GM19035 (cell line): ENCODE measurements around the gene TCEA3.

Source experiments
- ATAC-seq: cut with Tn5 transposase; IDR thresholded peaks from one replicate; pipeline ENCODE4 v1.9.1; 2021; ENCODE audit not compliant: unreplicated experiment

TCEA3 gene

GRCh38 chr1:23448846-23449245 is 24.3 kb upstream of the TCEA3 start:
- no peak for ATAC-seq

GRCh38 chr1:23446661-23447310 is 22.2 kb upstream of the TCEA3 start:
- no peak for ATAC-seq

- ATAC-seq, result no peak
These were observed 20.2 kb upstream of the TCEA3 start for GRCh38 chr1:23444596-23445390.

GRCh38 chr1:23444104-23444533 is 19.6 kb upstream of the TCEA3 start:
- no peak for ATAC-seq

GRCh38 chr1:23442751-23443150 is 18.2 kb upstream of the TCEA3 start:
- no peak for ATAC-seq

- ATAC-seq, result no peak
These were observed 17.0 kb upstream of the TCEA3 start for GRCh38 chr1:23441446-23442148.

- no peak for ATAC-seq
These were observed 14.0 kb upstream of the TCEA3 start for GRCh38 chr1:23438545-23438944.

- ATAC-seq, result no peak
These were observed 12.8 kb upstream of the TCEA3 start for GRCh38 chr1:23437355-23437664.

GRCh38 chr1:23436520-23437354 is 12.2 kb upstream of the TCEA3 start:
- ATAC-seq, result no peak

- ATAC-seq, result no peak
These were observed 9.8 kb upstream of the TCEA3 start for GRCh38 chr1:23434260-23434775.

GRCh38 chr1:23433122-23433521 is 8.6 kb upstream of the TCEA3 start:
- ATAC-seq, result no peak

GRCh38 chr1:23431431-23431830 is 6.9 kb upstream of the TCEA3 start:
- ATAC-seq, result no peak

GRCh38 chr1:23430803-23431202 is 6.3 kb upstream of the TCEA3 start:
- ATAC-seq, result no peak

GRCh38 chr1:23428136-23428905 is 3.8 kb upstream of the TCEA3 start:
- no peak for ATAC-seq

- no peak for ATAC-seq
These were observed 3.0 kb upstream of the TCEA3 start for GRCh38 chr1:23427550-23427949.

GRCh38 chr1:23426828-23427227 is 2.3 kb upstream of the TCEA3 start:
- no peak for ATAC-seq

GRCh38 chr1:23425193-23425494 is 596 bp upstream of the TCEA3 start:
- no peak for ATAC-seq

GRCh38 chr1:23423415-23424292 is 894 bp downstream of the TCEA3 start:
- ATAC-seq, result no peak

- ATAC-seq, result no peak
These were observed 1.6 kb downstream of the TCEA3 start for GRCh38 chr1:23422941-23423340.
